DMS79 treated with DMSO at 0.1 percent for 48 hours (cell line): ENCODE measurements around the gene TCP1.
"Not testable (repeated sequence)": the region's sequence is repeated elsewhere in the genome, so short reads cannot be mapped to it uniquely, and the experiment has no call there.

ENCODE experiments used
- DNase-seq: peaks from one replicate; lab custom pipeline; 2025; lab: John Stamatoyannopoulos, UW

The TCP1 gene

DNA sequence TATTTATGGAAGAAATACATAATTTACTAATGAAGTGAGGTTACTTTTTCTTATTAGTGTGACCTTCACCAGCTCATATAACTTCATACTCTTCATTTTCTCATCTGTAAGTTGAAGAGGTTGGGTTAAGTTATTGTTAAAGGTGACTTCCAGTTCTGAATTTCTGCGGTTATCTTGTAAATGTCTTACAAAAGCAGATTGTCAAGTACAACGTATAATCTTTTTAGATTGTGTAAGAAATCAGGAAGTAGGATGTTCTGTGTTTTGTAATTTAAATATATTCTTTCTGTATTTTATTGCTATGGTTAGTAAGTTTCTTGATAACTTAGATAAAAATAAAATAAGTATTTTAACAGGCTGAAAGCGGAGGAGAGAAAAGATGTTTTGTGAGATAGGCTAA lies 50.1 kb downstream of the TCP1 start:
- DNase-seq = no peak

- DNase-seq = no peak
Observed at GRCh38 chr6:159736908-159737307, 52.5 kb downstream of the TCP1 start.

DNA sequence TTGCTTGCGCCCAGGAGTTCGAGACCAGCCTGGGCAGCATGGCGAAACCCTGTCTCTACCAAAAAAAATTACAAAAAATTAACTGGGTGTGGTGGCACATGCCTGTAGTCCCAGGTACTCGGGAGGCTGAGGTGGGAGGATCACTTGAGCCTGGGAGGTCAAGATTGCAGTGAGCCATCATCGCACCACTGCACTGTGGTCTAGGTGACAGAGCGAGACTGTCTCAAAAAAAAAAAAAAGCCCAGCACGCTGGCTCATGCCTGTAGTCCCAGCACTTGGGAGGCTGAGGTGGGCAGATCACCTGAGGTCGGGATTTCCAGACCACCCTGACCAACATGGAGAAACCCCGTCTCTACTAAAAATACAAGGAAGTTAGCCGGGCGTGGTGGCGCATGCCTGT lies 56.0 kb downstream of the TCP1 start:
- not testable (repeated sequence) for DNase-seq

DNA sequence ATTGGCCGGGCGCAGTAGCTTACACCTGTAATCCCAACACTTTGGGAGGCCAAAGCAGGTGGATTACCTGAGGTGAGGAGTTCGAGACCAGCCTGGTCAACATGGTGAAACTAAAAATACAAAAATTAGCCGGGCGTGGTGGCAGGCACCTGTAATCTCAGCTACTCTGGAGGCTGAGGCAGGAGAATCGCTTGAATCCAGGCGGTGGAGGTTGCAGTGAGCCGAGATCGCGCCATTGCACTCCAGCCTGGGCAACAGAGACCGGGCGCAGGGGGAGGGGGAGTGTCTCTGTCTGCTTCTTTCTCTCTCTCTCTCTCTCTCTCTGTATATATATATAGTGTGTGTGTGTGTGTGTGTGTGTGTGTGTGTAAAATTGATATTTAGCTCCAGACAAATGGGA lies 56.9 kb downstream of the TCP1 start:
- DNase-seq = not testable (repeated sequence)

DNA sequence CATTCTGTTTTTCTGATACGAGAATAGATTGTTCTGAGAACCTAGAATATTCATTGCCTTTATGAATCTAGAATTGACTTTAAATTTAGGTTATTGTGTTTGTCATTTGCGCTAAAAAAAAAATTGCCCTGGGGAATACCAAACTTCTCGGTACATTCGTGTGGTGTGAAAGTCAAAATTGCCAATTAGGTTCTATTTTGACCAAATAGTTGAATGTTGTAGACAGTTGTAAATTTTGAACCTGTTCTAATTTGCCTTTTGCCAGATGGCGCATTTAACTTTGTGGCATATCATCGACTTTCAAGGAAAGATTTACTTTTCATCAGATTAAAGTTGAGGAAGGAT lies 59.1 kb downstream of the TCP1 start:
- DNase-seq = no peak

GRCh38 chr6:159729598-159730331 lies 59.6 kb downstream of the TCP1 start:
- no peak for DNase-seq

- DNase-seq = no peak
Observed at GRCh38 chr6:159728531-159728964, 60.9 kb downstream of the TCP1 start.
